K562 (cell line): ENCODE results near the gene NEU1. TPM values are rescaled to one million over a fixed set of nuclear protein-coding genes. Genes with fewer than 3 reads are reported as not detected.

Experiments
- ATAC-seq: fragments of 200-7000 bp; cut with Tn5 transposase; 3 replicates; pipeline ENCODE4 v1.9.1; 2020; ENCODE audit warnings: moderate library complexity
- BruUV-seq: library from RNA; stranded (reverse); fragments of 400-500 nt; replicated peaks from 2 replicates; lab custom pipeline; 2021; lab: Mats Ljungman, UMichigan
- CTCF ChIA-PET: fragments of 300-600 bp; formaldehyde crosslinking; extraction: SDS; loops from one replicate; lab custom pipeline; 2021; ENCODE audit warnings: low intra/inter-chr PET ratio; lab: Yijun Ruan, JAX
- POLR2A ChIA-PET: fragments of 300-600, 350-650 bp; sonication (Branson Sonifier 250); formaldehyde crosslinking; extraction: SDS; loops from one replicate; lab custom pipeline; 2021; ENCODE audit warnings: antibody characterized with exemption, inconsistent platforms; lab: Yijun Ruan, JAX
- DNase-seq, 4 experiments: peaks; one replicate each; pipeline versions ENCODE4 v3.0.0 to v3.0.0-alpha.2; 2011 to 2018; ENCODE audit warnings: low spot score in 3 of 4, mixed read lengths in 3 of 4; ENCODE audit errors: extremely low read depth in 1 of 4
- FAIRE-seq: peaks from 2 replicates; lab custom pipeline; 2011; peaks lifted over from hg19 to GRCh38; lab: Jason Lieb, UNC
- H2AFZ ChIP-seq: 2 replicates; pipeline ENCODE4 v1.6.0; 2011; ENCODE audit warnings: low read depth, low read length, control low read depth, inconsistent platforms
- H3K27ac ChIP-seq: fragments of 200-600 bp; 3 replicates; pipeline ENCODE4 v1.8.0; 2011; ENCODE audit warnings: low read depth, mild to moderate bottlenecking, control low read depth, inconsistent platforms, low read length, moderate library complexity, mixed read lengths; ENCODE audit errors: extremely low read depth
- H3K27me3 ChIP-seq, 2 experiments: fragments of 300-600 bp in 1 of 2; 2 replicates in 1 of 2; 3 replicates in 1 of 2; pipeline versions ENCODE4 v1.6.0 to v1.8.0; 2011; ENCODE audit warnings: inconsistent platforms in 2 of 2, low read length in 2 of 2, mild to moderate bottlenecking in 1 of 2, mixed read lengths in 1 of 2, moderate library complexity in 1 of 2; ENCODE audit not compliant: control insufficient read depth in 2 of 2, insufficient read depth in 2 of 2
- H3K36me3 ChIP-seq: fragments of 300-600 bp; 3 replicates; pipeline ENCODE4 v1.8.0; 2011; ENCODE audit warnings: mild to moderate bottlenecking, low read length, inconsistent platforms; ENCODE audit not compliant: control insufficient read depth, insufficient read depth
- H3K4me1 ChIP-seq, 2 experiments: fragments of 200-600 bp in 1 of 2; replicated peaks in 1 of 2; 2 replicates in 1 of 2; 3 replicates in 1 of 2; pipeline versions ENCODE4 v1.5.1 to v1.8.0; 2011; ENCODE audit warnings: inconsistent platforms in 2 of 2, low read length in 2 of 2, mild to moderate bottlenecking in 1 of 2, mixed read lengths in 1 of 2, moderate library complexity in 1 of 2; ENCODE audit not compliant: control insufficient read depth in 2 of 2, insufficient read depth in 2 of 2
- H3K4me2 ChIP-seq: 2 replicates; pipeline ENCODE4 v1.6.1; 2011; ENCODE audit warnings: low read length, control low read depth, inconsistent platforms, mixed read lengths; ENCODE audit not compliant: insufficient read depth
- H3K4me3 ChIP-seq: fragments of 200-600 bp; sonication (generic), shearing (Covaris generic); 2 replicates; pipeline ENCODE4 v1.5.1; 2016; ENCODE audit warnings: control low read depth, inconsistent platforms
- H3K79me2 ChIP-seq: fragments of 200-600 bp; 3 replicates; pipeline ENCODE4 v1.8.0; 2011; ENCODE audit warnings: low read length, inconsistent platforms; ENCODE audit not compliant: control insufficient read depth, insufficient read depth
- H3K9ac ChIP-seq, 2 experiments: 2 replicates each; pipeline versions ENCODE4 v1.6.0 to v1.6.1; 2011; ENCODE audit warnings: low read depth in 2 of 2, low read length in 2 of 2, control low read depth in 1 of 2, inconsistent platforms in 1 of 2, mild to moderate bottlenecking in 1 of 2, mixed read lengths in 1 of 2; ENCODE audit not compliant: insufficient read depth in 1 of 2
- H3K9me1 ChIP-seq: one replicate; pipeline ENCODE4 v1.6.0; 2011; ENCODE audit warnings: inconsistent platforms, mild to moderate bottlenecking, low read length, moderate library complexity; ENCODE audit not compliant: control insufficient read depth, insufficient read depth
- H3K9me3 ChIP-seq: replicated peaks from 2 replicates; pipeline ENCODE4 v1.5.1; 2011; ENCODE audit warnings: low read depth, low read length, inconsistent platforms; ENCODE audit not compliant: control insufficient read depth, insufficient read depth
- H4K20me1 ChIP-seq: replicated peaks from 2 replicates; pipeline ENCODE4 v1.6.1; 2011; ENCODE audit warnings: low read length, inconsistent platforms, mixed read lengths; ENCODE audit not compliant: control insufficient read depth, insufficient read depth
- HNRNPLL ChIP-seq: fragments of 200-400 bp; formaldehyde crosslinking; IDR thresholded peaks from 2 replicates; pipeline ENCODE4 v1.6.1; 2017; ENCODE audit warnings: low read length, low read depth, mild to moderate bottlenecking; ENCODE audit not compliant: poor library complexity, severe bottlenecking
- LARP7 ChIP-seq: fragments of 450-650 bp; IDR thresholded peaks from 2 replicates; pipeline ENCODE4 v1.6.1; 2016
- MTA1 ChIP-seq: fragments of 450-650 bp; IDR thresholded peaks from 2 replicates; pipeline ENCODE4 v1.6.1; 2017; ENCODE audit warnings: borderline replicate concordance
- NFXL1 ChIP-seq: fragments of 450-650 bp; formaldehyde crosslinking; IDR thresholded peaks from 2 replicates; pipeline ENCODE4 v1.4.0; 2021; ENCODE audit warnings: mild to moderate bottlenecking
- NR4A1 ChIP-seq, 2 experiments: fragments of 250-450 bp in 1 of 2; fragments of 450-650 bp in 1 of 2; sonication (Bioruptor Pico) in 1 of 2; IDR thresholded peaks; 2 replicates each; pipeline versions ENCODE4 v1.4.0 to v1.6.1; 2016 to 2020; ENCODE audit warnings: mild to moderate bottlenecking in 2 of 2, missing compliant biosample characterization in 1 of 2, missing genetic modification characterization in 1 of 2, moderate library complexity in 1 of 2
- PHF20 ChIP-seq: fragments of 450-650 bp; IDR thresholded peaks from 2 replicates; pipeline ENCODE4 v1.6.1; 2018; ENCODE audit not compliant: partially characterized antibody
- RBM34 ChIP-seq: fragments of 200-400 bp; formaldehyde crosslinking; IDR thresholded peaks from 2 replicates; pipeline ENCODE4 v1.6.1; 2018; ENCODE audit warnings: low read length, borderline replicate concordance; ENCODE audit not compliant: insufficient read depth
- SMAD3 ChIP-seq: fragments of 450-650 bp; formaldehyde crosslinking; conservative IDR thresholded peaks from 2 replicates; pipeline ENCODE4 v1.4.0; 2020; ENCODE audit warnings: mild to moderate bottlenecking
- SRSF1 ChIP-seq: fragments of 200-400 bp; formaldehyde crosslinking; IDR thresholded peaks from 2 replicates; pipeline ENCODE4 v1.6.1; 2017; ENCODE audit warnings: mild to moderate bottlenecking, low read depth, low read length, moderate library complexity
- TARDBP ChIP-seq: fragments of 450-650 bp; IDR thresholded peaks from 2 replicates; pipeline ENCODE4 v1.6.1; 2016
- YBX1 ChIP-seq: fragments of 450-650 bp; IDR thresholded peaks from 2 replicates; pipeline ENCODE4 v1.7.1; 2016; ENCODE audit warnings: mild to moderate bottlenecking
- ZC3H11A ChIP-seq: IDR thresholded peaks from 2 replicates; pipeline ENCODE4 v1.6.1; 2012; ENCODE audit warnings: low read depth, low read length, improper control_type of control experiment
- ZFPM2 ChIP-seq: fragments of 250-450 bp; sonication (Bioruptor Pico); IDR thresholded peaks from 2 replicates; pipeline ENCODE4 v1.5.1; 2022; ENCODE audit warnings: mild to moderate bottlenecking
- ZNF263 ChIP-seq: sonication (generic); formaldehyde crosslinking; IDR thresholded peaks from 2 replicates; pipeline ENCODE4 v1.8.0; 2022; ENCODE audit warnings: mild to moderate bottlenecking, missing genetic modification reagents, borderline replicate concordance
- ZNF347 ChIP-seq: fragments of 450-650 bp; formaldehyde crosslinking; IDR thresholded peaks from 2 replicates; pipeline ENCODE4 v1.4.0; 2020; ENCODE audit warnings: low read depth, mild to moderate bottlenecking, moderate library complexity
- ZNF830 ChIP-seq: fragments of 250-450 bp; sonication (Bioruptor Pico); IDR thresholded peaks from 2 replicates; pipeline ENCODE4 v1.5.0; 2021; ENCODE audit warnings: mild to moderate bottlenecking
- WGBS: fragments of 100-300 bp; shearing (Covaris generic); methylation state at CpG from one replicate; pipeline ENCODE4 v1.1.6; 2016; ENCODE audit warnings: low coverage, mixed read lengths; ENCODE audit not compliant: insufficient coverage; ENCODE audit errors: missing lambda C conversion rate; 5-methylcytosine and 5-hydroxymethylcytosine counted together
- in situ Hi-C: fragments of 300-500 bp; cut with MboI; formaldehyde crosslinking; loops from 4 replicates; pipeline ENCODE4 v1.15.0; 2018; ENCODE audit warnings: inconsistent platforms, mixed read lengths
- intact Hi-C: fragments of 100-400 bp; cut with micrococcal nuclease; formaldehyde crosslinking; loops from 2 replicates; pipeline ENCODE4 v1.14.2; 2022
- polyA plus RNA-seq, 8 experiments: library from polyadenylated mRNA; depleted of rRNA in 4 of 8; stranded (reverse) in 5 of 8; unstranded in 3 of 8; fragments of >200 nt; fragmentation: Nextera tagmentation in 2 of 8; fragmentation: Illumina TruSeq in 1 of 8; extraction: Ambion mirVana in 2 of 8; extraction: Trizol in 1 of 8; gene quantifications; 2 replicates each; pipeline versions ENCODE4 v1.2.1 to v1.2.3, GENCODE V29; 2011 to 2014; ENCODE audit warnings: inconsistent platforms in 1 of 8, missing spikeins in 1 of 8
- total RNA-seq, 7 experiments: library from RNA; depleted of rRNA in 6 of 7; stranded (reverse); fragments of >200 nt in 6 of 7; fragmentation: Illumina TruSeq in 2 of 7; extraction: Trizol in 2 of 7; gene quantifications; 2 replicates each; pipeline versions ENCODE4 v1.2.1 to v1.2.3, GENCODE V29; 2011 to 2021; ENCODE audit warnings: low replicate concordance in 1 of 7
- TF ChIP-seq, protein P1 (sequence below): sonication (generic); formaldehyde crosslinking; IDR thresholded peaks from 2 replicates; pipeline ENCODE4 v1.8.1; 2023; ENCODE audit warnings: mild to moderate bottlenecking, missing genetic modification reagents
- TF ChIP-seq, protein P2 (sequence below): fragments of 450-650 bp; formaldehyde crosslinking; IDR thresholded peaks from 2 replicates; pipeline ENCODE4 v1.4.0; 2020; ENCODE audit warnings: mild to moderate bottlenecking, moderate library complexity
- TF ChIP-seq, protein P3 (sequence below): IDR thresholded peaks from 2 replicates; pipeline ENCODE4 v1.6.1; 2012; ENCODE audit warnings: low read depth, low read length, improper control_type of control experiment, borderline replicate concordance

The NEU1 gene
- total and polyA plus RNA-seq, 9 of the 15 experiments (the other 6 are each of a cell fraction or from before 2014, with no cell fraction given) = 14.8 to 67.8 (median 51.0) TPM

DNA sequence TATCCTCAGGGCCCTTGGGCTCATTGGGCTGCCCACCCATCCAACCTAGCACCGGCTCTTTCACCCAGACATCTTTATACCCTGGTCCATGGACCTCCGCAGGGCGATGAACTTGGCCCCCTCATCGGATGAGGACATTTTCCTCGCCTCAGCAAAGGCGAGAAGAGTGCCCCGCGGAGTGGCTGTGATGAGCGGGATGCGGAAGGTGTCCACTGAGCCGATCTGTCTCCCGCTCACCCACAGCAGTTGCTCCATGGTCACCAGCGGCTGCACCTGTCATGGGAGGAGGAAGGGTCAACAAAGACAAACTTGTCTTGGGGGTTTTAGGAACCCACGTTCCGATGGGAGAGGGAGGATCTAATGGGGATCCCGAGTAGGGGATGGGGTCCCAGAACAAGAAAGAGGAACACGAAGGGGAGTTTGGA lies 690 bp downstream of the NEU1 start:
- H3K79me2 ChIP-seq = peaks cover 24% of the 10 kb centered on the region
- no peak for DNase-seq
- peaks cover 9% of the 10 kb centered on the region for H3K9me1 ChIP-seq
- H3K4me2 ChIP-seq = peak overlapping the region; percentile 85
- ATAC-seq = no peak
- peak overlapping the region; percentile 83 for H2AFZ ChIP-seq
- H4K20me1 ChIP-seq = no peaks in the 10 kb centered on the region
- peak overlapping the region; percentile 73 to 95 for H3K9ac ChIP-seq
- H3K27me3 ChIP-seq = no peaks in the 10 kb centered on the region
- CTCF ChIA-PET = no interaction called here
- H3K9me3 ChIP-seq = no peaks in the 10 kb centered on the region
- peak overlapping the region; percentile 59 for H3K27ac ChIP-seq
- peak overlapping the region; percentile 62 for H3K4me3 ChIP-seq
- H3K36me3 ChIP-seq = peaks cover 55% of the 10 kb centered on the region; the same call in 2 of the 3 replicates
- H3K4me1 ChIP-seq = peaks cover 13 to 43% of the 10 kb centered on the region in 2 experiments; a peak in 4 of 5 replicates
- no peak for FAIRE-seq
- BruUV-seq = no TSS peak
- intact Hi-C loops (loop anchor here (1.0 to 2.0 kb wide), 2 partner anchors 181 to 315 kb away; partner anchors contain the start of genes LY6G5C and NFKBIL1), in situ Hi-C loops (loop anchor here (5.0 kb wide), 1 partner anchor 200 kb away; the partner anchor contains the start of genes C6orf47 and GPANK1)
- POLR2A ChIA-PET = interaction anchor here (0.7 to 4.1 kb wide), 13 partner anchors 17 to 240 kb away, joined by 3 to 123 read pairs (median 6); partner anchors contain the start of genes BAG6, CSNK2B, GPANK1 and HSPA1B
- WGBS = 41% methylated on average over 17 of the region's 17 CpGs
- no peak for TF ChIP-seq LARP7
- TF ChIP-seq, protein P1, sequence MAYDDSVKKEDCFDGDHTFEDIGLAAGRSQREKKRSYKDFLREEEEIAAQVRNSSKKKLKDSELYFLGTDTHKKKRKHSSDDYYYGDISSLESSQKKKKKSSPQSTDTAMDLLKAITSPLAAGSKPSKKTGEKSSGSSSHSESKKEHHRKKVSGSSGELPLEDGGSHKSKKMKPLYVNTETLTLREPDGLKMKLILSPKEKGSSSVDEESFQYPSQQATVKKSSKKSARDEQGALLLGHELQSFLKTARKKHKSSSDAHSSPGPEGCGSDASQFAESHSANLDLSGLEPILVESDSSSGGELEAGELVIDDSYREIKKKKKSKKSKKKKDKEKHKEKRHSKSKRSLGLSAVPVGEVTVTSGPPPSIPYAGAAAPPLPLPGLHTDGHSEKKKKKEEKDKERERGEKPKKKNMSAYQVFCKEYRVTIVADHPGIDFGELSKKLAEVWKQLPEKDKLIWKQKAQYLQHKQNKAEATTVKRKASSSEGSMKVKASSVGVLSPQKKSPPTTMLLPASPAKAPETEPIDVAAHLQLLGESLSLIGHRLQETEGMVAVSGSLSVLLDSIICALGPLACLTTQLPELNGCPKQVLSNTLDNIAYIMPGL (CRISPR knock-in tag) = 0 out of 2 replicates have a peak, but pooled peaks have one; percentile 27
- TF ChIP-seq SMAD3 (CRISPR knock-in tag) = no peak
- peak; percentile 14 for TF ChIP-seq HNRNPLL
- no peak for TF ChIP-seq SRSF1
- no peak for TF ChIP-seq ZFPM2 (CRISPR knock-in tag)
- TF ChIP-seq PHF20 = no peak
- TF ChIP-seq YBX1 = no peak
- TF ChIP-seq NFXL1 = no peak
- TF ChIP-seq, protein P2, sequence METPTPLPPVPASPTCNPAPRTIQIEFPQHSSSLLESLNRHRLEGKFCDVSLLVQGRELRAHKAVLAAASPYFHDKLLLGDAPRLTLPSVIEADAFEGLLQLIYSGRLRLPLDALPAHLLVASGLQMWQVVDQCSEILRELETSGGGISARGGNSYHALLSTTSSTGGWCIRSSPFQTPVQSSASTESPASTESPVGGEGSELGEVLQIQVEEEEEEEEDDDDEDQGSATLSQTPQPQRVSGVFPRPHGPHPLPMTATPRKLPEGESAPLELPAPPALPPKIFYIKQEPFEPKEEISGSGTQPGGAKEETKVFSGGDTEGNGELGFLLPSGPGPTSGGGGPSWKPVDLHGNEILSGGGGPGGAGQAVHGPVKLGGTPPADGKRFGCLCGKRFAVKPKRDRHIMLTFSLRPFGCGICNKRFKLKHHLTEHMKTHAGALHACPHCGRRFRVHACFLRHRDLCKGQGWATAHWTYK (CRISPR knock-in tag) = no peak
- 0 out of 2 replicates have a peak, but pooled peaks have one; percentile 48 for TF ChIP-seq ZNF263
- no peak for TF ChIP-seq MTA1
- no peak for TF ChIP-seq RBM34
- TF ChIP-seq, protein P3, sequence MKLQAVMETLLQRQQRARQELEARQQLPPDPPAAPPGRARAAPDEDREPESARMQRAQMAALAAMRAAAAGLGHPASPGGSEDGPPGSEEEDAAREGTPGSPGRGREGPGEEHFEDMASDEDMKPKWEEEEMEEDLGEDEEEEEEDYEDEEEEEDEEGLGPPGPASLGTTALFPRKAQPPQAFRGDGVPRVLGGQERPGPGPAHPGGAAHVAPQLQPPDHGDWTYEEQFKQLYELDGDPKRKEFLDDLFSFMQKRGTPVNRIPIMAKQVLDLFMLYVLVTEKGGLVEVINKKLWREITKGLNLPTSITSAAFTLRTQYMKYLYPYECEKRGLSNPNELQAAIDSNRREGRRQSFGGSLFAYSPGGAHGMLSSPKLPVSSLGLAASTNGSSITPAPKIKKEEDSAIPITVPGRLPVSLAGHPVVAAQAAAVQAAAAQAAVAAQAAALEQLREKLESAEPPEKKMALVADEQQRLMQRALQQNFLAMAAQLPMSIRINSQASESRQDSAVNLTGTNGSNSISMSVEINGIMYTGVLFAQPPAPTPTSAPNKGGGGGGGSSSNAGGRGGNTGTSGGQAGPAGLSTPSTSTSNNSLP = no peak
- no peak for TF ChIP-seq TARDBP
- no peak for TF ChIP-seq ZNF830
- TF ChIP-seq ZNF347 = no peak
- no peak for TF ChIP-seq ZC3H11A
- no peak; the same call in 1 of the 2 replicates for TF ChIP-seq NR4A1 (CRISPR knock-in tag; IDR thresholded peaks at IDR 0.05)
- TF ChIP-seq NR4A1 (tag; IDR thresholded peaks at IDR 0.05) = 0 out of 2 replicates have a peak, but pooled peaks have one; percentile 11
